Measurements from ENCODE around the gene NPHP3. TPM values are rescaled to one million over a fixed set of nuclear protein-coding genes. Genes with fewer than 3 reads are reported as not detected.

The NPHP3 gene
- total RNA-seq, 1 experiment from 2014 or later, result 26.5 TPM

DNA sequence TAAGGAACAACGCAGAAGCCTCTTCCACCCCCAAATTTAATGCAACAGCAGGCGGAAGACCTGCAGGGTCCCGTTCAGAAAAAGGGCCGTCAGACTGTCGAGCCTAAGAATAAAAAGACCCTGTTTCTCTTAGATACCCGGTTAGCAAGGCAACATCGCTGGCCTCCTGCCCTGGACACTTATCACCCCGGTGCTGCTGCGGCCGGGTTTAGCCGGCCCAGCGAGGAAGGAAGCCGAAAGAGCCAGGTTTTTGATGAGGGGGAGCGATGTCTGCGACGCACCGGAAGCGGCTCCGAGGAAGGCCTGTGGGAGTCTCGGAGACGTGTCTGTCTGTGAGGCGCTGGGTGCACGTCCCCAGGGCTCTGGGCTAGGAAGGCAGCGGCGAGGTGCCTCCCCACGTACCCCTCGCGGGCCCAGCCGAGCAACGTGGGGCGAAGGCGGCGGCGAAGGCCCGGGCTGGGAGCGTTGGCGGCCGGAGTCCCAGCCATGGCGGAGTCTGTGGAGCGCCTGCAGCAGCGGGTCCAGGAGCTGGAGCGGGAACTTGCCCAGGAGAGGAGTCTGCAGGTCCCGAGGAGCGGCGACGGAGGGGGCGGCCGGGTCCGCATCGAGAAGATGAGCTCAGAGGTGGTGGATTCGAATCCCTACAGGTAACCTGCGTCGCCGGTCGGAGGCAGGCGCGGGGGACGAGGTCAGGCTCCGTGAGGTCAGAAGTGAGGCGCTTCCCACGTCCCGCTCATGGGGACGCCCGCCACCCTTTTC is 62.0 kb downstream of the NPHP3 start, which contains the start of gene UBA5:
Gene UBA5, plus strand, starts transcription at position 278 of the 759 bp plus-strand sequence. Its CDS starts 209 bp downstream, at position 487.
- POLR2A ChIA-PET (ENCODE audit: unreplicated experiment), result interaction anchor here (0.7 kb wide), 1 partner anchor 584 kb away, joined by 3 read pairs; no protein-coding TSS in a partner anchor
- Histone ChIP-seq H3K4me2 (peak within 1 kb of the TSS; percentile 94), H3K79me2 (ENCODE audit: low read depth) (peaks cover 44% of the 10 kb centered on the region), H3K27me3 (ENCODE audit: insufficient read depth, low read depth) (no peaks in the 10 kb centered on the region), H3K9me3 (ENCODE audit: insufficient read depth, low read depth) (no peaks in the 10 kb centered on the region), H3K4me1 (replicated peaks; ENCODE audit: insufficient read depth) (peaks cover 23% of the 10 kb centered on the region), H3K36me3 (ENCODE audit: low read depth) (0 out of 2 replicates have a peak, but pooled peaks cover 3% of the 10 kb centered on the region), H3F3A (ENCODE audit: insufficient read depth, low read depth) (peaks cover 10% of the 10 kb centered on the region; the same call in 1 of the 2 replicates), H2AFZ (peak within 1 kb of the TSS; percentile 97), H3K9me2 (ENCODE audit: insufficient read depth) (no peaks in the 10 kb centered on the region), H4K20me1 (ENCODE audit: insufficient read depth) (0 out of 2 replicates have a peak, but pooled peaks cover 4% of the 10 kb centered on the region), H3K27ac (peak within 1 kb of the TSS; percentile 70), H3K4me3 (peak within 1 kb of the TSS; percentile 82)
- CTCF ChIA-PET, result interaction anchor here (0.6 kb wide), 1 partner anchor 1981 kb away, joined by 4 read pairs; no protein-coding TSS in a partner anchor
- TF ChIP-seq CTCF (conservative IDR thresholded peaks at IDR 0.05) (0 out of 2 replicates have a peak, but pooled peaks have one; percentile 13), EZH2 (IDR thresholded peaks at IDR 0.05; ENCODE audit: low read depth) (no peak)
- peak; percentile 52 to 70 for DNase-seq
- no TSS peak for BruUV-seq (replicated peaks)
- intact Hi-C loops (cut with micrococcal nuclease; ENCODE audit: unreplicated experiment), result no loop called here

DNA sequence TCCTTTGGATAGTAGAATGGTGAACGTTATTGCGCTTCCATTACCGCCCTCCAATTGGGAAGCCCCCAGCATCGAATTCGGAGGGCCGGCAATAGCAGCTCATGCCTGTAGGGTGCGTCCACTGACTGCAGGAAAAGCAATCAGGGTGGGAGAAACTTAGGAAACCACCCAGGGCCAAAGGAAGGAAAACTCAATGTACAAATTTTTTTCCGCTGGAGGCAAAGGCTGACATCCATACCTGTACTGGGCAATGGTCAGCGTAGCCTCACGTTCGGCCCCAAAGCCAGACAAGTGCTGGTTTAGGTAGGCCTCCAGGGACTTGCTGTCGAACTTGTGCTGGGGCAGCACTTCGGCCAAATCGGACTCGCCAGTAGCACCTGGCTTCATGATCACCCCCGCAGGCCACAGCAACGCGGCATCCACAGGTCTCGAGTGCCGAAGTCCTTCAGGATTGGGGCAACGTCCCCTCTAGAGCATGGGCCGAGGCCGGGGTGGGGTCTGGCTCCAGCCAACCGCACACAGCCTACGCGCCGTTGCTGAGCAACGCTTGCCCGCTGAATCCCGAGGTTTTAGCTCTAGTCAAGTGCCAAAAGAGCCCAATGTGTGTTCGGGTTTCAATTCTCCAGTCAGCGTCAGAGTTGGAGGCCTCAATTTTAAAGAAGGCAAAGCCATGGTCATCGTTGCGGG is 62.7 kb downstream of the NPHP3 start, which contains the start of gene ACAD11:
Gene ACAD11, minus strand, starts transcription at position 445 of the 687 bp plus-strand sequence. Its CDS starts 58 bp downstream, at position 387.
- peak within 1 kb of the TSS; percentile 94 for H3K4me2 ChIP-seq
- no peaks in the 10 kb centered on the region for H3K9me3 ChIP-seq (ENCODE audit: insufficient read depth, low read depth)
- H3K36me3 ChIP-seq (ENCODE audit: low read depth), result 0 out of 2 replicates have a peak, but pooled peaks cover 3% of the 10 kb centered on the region
- DNase-seq, result peak; percentile 56 to 69
- H3K4me3 ChIP-seq, result peak within 1 kb of the TSS; percentile 82
- CTCF ChIA-PET, result no interaction called here
- H3K4me1 ChIP-seq (replicated peaks; ENCODE audit: insufficient read depth), result peaks cover 23% of the 10 kb centered on the region
- no peaks in the 10 kb centered on the region for H3K9me2 ChIP-seq (ENCODE audit: insufficient read depth)
- intact Hi-C loops (cut with micrococcal nuclease; ENCODE audit: unreplicated experiment), result no loop called here
- TF ChIP-seq EZH2 (IDR thresholded peaks at IDR 0.05; ENCODE audit: low read depth) (no peak), CTCF (conservative IDR thresholded peaks at IDR 0.05) (peak; percentile 58; the same call in 1 of the 2 replicates)
- BruUV-seq (replicated peaks), result TSS peak; percentile 67
- POLR2A ChIA-PET (ENCODE audit: unreplicated experiment), result interaction anchor here (0.7 kb wide), 2 partner anchors 25 to 1828 kb away, joined by 4 to 5 read pairs; no protein-coding TSS in a partner anchor
- no peaks in the 10 kb centered on the region for H4K20me1 ChIP-seq (ENCODE audit: insufficient read depth)
- H3K27me3 ChIP-seq (ENCODE audit: insufficient read depth, low read depth), result no peaks in the 10 kb centered on the region
- H3F3A ChIP-seq (ENCODE audit: insufficient read depth, low read depth), result peaks cover 10% of the 10 kb centered on the region; the same call in 1 of the 2 replicates
- H3K27ac ChIP-seq, result peak within 1 kb of the TSS; percentile 70
- H3K79me2 ChIP-seq (ENCODE audit: low read depth), result peaks cover 44% of the 10 kb centered on the region
- H2AFZ ChIP-seq, result peak within 1 kb of the TSS; percentile 97

DNA sequence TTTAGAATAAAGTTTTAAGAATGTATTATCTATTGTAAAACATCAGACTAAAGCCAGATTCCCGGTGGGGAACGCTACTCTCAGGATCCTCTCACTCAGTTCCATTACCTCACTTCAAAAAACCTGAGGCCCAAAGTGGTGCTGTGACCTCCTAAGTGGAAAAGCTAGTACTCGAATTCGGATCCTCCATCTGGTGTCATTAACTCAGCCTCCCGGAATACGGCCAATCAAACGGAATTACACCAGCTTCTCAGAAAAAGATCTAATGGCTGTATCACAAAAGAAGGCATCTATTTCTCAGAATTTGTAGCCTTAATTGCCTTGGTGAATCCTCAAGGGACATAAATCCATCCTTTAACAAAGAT is 63.2 kb downstream of the NPHP3 start:
- Histone ChIP-seq H3K9me3 (ENCODE audit: insufficient read depth, low read depth) (no peaks in the 10 kb centered on the region), H3K36me3 (ENCODE audit: low read depth) (no peaks in the 10 kb centered on the region), H3K4me1 (replicated peaks; ENCODE audit: insufficient read depth) (peaks cover 23% of the 10 kb centered on the region), H3K9me2 (ENCODE audit: insufficient read depth) (no peaks in the 10 kb centered on the region), H3K79me2 (ENCODE audit: low read depth) (peaks cover 43% of the 10 kb centered on the region), H3K4me3 (peak overlapping the region; percentile 82), H3K27me3 (ENCODE audit: insufficient read depth, low read depth) (no peaks in the 10 kb centered on the region), H3K27ac (peak overlapping the region; percentile 70), H3K4me2 (peak overlapping the region; percentile 94), H3F3A (ENCODE audit: insufficient read depth, low read depth) (peaks cover 10% of the 10 kb centered on the region; the same call in 1 of the 2 replicates), H2AFZ (peak overlapping the region; percentile 97), H4K20me1 (ENCODE audit: insufficient read depth) (no peaks in the 10 kb centered on the region)
- CTCF ChIA-PET, result no interaction called here
- intact Hi-C loops (cut with micrococcal nuclease; ENCODE audit: unreplicated experiment), result no loop called here
- no peak for DNase-seq
- TF ChIP-seq CTCF (conservative IDR thresholded peaks at IDR 0.05) (no peak), EZH2 (IDR thresholded peaks at IDR 0.05; ENCODE audit: low read depth) (no peak)
- POLR2A ChIA-PET (ENCODE audit: unreplicated experiment), result interaction anchor here (0.7 kb wide), 2 partner anchors 25 to 1829 kb away, joined by 4 to 5 read pairs; no protein-coding TSS in a partner anchor
- no TSS peak for BruUV-seq (replicated peaks)
